HFFc6 (cell line): ENCODE results near the gene ACO1. TPM values are rescaled to one million over a fixed set of nuclear protein-coding genes. Genes with fewer than 3 reads are reported as not detected.

ENCODE experiments used
- DNase-seq: peaks from one replicate; pipeline ENCODE4 v3.0.0-alpha.2; 2018
- H3K27ac Mint-ChIP-seq: 2 replicates; pipeline ENCODE4 v1.8.0; 2020; ENCODE audit warnings: mild to moderate bottlenecking, mixed read lengths
- H3K27me3 Mint-ChIP-seq: 2 replicates; pipeline ENCODE4 v1.8.0; 2021; ENCODE audit warnings: mild to moderate bottlenecking, moderate library complexity, mixed read lengths; ENCODE audit not compliant: insufficient read depth
- H3K36me3 Mint-ChIP-seq: 2 replicates; pipeline ENCODE4 v1.8.0; 2021; ENCODE audit warnings: low read depth, mixed read lengths
- H3K4me1 Mint-ChIP-seq: 2 replicates; pipeline ENCODE4 v1.8.0; 2020; ENCODE audit warnings: low read depth, mixed read lengths
- H3K4me3 Mint-ChIP-seq: 2 replicates; pipeline ENCODE4 v1.8.0; 2020; ENCODE audit warnings: mild to moderate bottlenecking, moderate library complexity, mixed read lengths
- H3K9me3 Mint-ChIP-seq: 2 replicates; pipeline ENCODE4 v1.8.0; 2020; ENCODE audit warnings: mild to moderate bottlenecking, mixed read lengths
- CTCF ChIP-seq: fragments of 200-600 bp; sonication (generic); IDR thresholded peaks from 2 replicates; pipeline ENCODE4 v1.5.0; 2021; ENCODE audit warnings: antibody characterized with exemption, mild to moderate bottlenecking
- total RNA-seq, 6 experiments: library from RNA; stranded (reverse); fragmentation: NEBNext Ultra II Directional; extraction: Animal tissue kit (Norgen Biotek cat#: 25700); gene quantifications; 2 replicates in 1 of 6; 3 replicates in 5 of 6; pipeline ENCODE4 v1.2.3, GENCODE V29; 2021

The ACO1 gene
- total RNA-seq, 6 experiments from 2014 or later, result 79.8 to 94.4 (median 84.0) TPM

GRCh38 chr9:32393911-32394310, 9.5 kb downstream of the ACO1 start:
- TF ChIP-seq CTCF, result no peak
- H3K4me3 Mint-ChIP-seq, result no peak overlapping the region
- H3K9me3 Mint-ChIP-seq, result no peaks in the 10 kb centered on the region
- no peak overlapping the region for H3K27ac Mint-ChIP-seq
- H3K4me1 Mint-ChIP-seq, result peaks cover 52% of the 10 kb centered on the region
- H3K27me3 Mint-ChIP-seq, result no peaks in the 10 kb centered on the region; the same call in 1 of the 2 replicates
- H3K36me3 Mint-ChIP-seq, result peaks cover 30% of the 10 kb centered on the region
- no peak for DNase-seq

GRCh38 chr9:32394381-32395049, 10.1 kb downstream of the ACO1 start:
- no peak for TF ChIP-seq CTCF
- no peaks in the 10 kb centered on the region; the same call in 1 of the 2 replicates for H3K27me3 Mint-ChIP-seq
- H3K9me3 Mint-ChIP-seq, result no peaks in the 10 kb centered on the region
- peak overlapping the region; percentile 18; the same call in 1 of the 2 replicates for H3K4me3 Mint-ChIP-seq
- H3K27ac Mint-ChIP-seq, result peak overlapping the region; percentile 47
- no peak for DNase-seq
- H3K4me1 Mint-ChIP-seq, result peaks cover 57% of the 10 kb centered on the region
- peaks cover 26% of the 10 kb centered on the region for H3K36me3 Mint-ChIP-seq

- H3K4me1 Mint-ChIP-seq, result peaks cover 57% of the 10 kb centered on the region
- no peaks in the 10 kb centered on the region for H3K9me3 Mint-ChIP-seq
- peak; percentile 68 for TF ChIP-seq CTCF
- peaks cover 20% of the 10 kb centered on the region for H3K36me3 Mint-ChIP-seq
- H3K27me3 Mint-ChIP-seq, result no peaks in the 10 kb centered on the region; the same call in 1 of the 2 replicates
- DNase-seq, result peak; percentile 86
- peak overlapping the region; percentile 88 for H3K27ac Mint-ChIP-seq
- peak overlapping the region; percentile 74 for H3K4me3 Mint-ChIP-seq
These were observed 11.2 kb downstream of the ACO1 start for GRCh38 chr9:32395510-32396216.

- no peak overlapping the region for H3K4me3 Mint-ChIP-seq
- peak overlapping the region; percentile 7; the same call in 1 of the 2 replicates for H3K27ac Mint-ChIP-seq
- H3K4me1 Mint-ChIP-seq, result peaks cover 67% of the 10 kb centered on the region
- DNase-seq, result peak; percentile 39
- no peaks in the 10 kb centered on the region; the same call in none of the 2 replicates for H3K27me3 Mint-ChIP-seq
- no peaks in the 10 kb centered on the region for H3K9me3 Mint-ChIP-seq
- peaks cover 20% of the 10 kb centered on the region for H3K36me3 Mint-ChIP-seq
- TF ChIP-seq CTCF, result no peak
These were observed 13.8 kb downstream of the ACO1 start for GRCh38 chr9:32398207-32398606.

GRCh38 chr9:32399110-32399815, 14.8 kb downstream of the ACO1 start:
- DNase-seq, result no peak
- Mint-ChIP-seq H3K4me3 (no peak overlapping the region), H3K27ac (peak overlapping the region; percentile 34; the same call in 1 of the 2 replicates), H3K4me1 (peaks cover 71% of the 10 kb centered on the region), H3K36me3 (peaks cover 26% of the 10 kb centered on the region), H3K9me3 (no peaks in the 10 kb centered on the region), H3K27me3 (no peaks in the 10 kb centered on the region; the same call in none of the 2 replicates)
- TF ChIP-seq CTCF, result no peak
